A673 (cell line): ENCODE results near the gene LMNTD2.

Source experiments
- EZH2 ChIP-seq: fragments of 200-600 bp; sonication (generic); IDR thresholded peaks from 2 replicates; pipeline ENCODE4 v1.6.1; 2017; ENCODE audit warnings: borderline replicate concordance, low read depth, mild to moderate bottlenecking, mixed read lengths, antibody characterized with exemption, low read length; ENCODE audit not compliant: poor library complexity, severe bottlenecking
- TF ChIP-seq, protein P1 (sequence below): fragments of 300-800, 200-600 bp; sonication (generic); conservative IDR thresholded peaks from 2 replicates; pipeline ENCODE4 v1.5.1; 2017; ENCODE audit warnings: low read depth, mild to moderate bottlenecking, antibody characterized with exemption, low read length, moderate library complexity, mixed read lengths

DNA sequence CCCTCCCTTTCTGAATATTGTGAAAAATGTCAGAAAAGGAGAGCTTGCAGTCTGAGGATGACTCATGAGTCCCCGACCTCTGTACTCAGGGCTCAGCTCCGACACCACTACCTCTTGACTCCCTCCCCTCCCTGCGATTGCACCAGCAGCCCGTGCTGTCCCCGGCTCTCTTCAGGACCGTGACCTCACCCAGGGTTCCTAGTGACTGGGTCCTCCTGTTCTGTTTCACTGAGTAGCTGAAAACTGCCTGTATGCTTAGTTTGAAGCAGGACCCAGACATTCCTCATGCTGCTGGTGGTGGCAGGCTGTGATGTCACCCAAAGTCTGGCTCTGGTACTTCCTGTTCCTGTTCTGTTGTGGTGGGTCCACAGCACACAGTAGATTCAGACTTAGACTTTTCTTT lies 27.4 kb upstream of the LMNTD2 start:
- TF ChIP-seq EZH2: no peak
- TF ChIP-seq, protein P1, sequence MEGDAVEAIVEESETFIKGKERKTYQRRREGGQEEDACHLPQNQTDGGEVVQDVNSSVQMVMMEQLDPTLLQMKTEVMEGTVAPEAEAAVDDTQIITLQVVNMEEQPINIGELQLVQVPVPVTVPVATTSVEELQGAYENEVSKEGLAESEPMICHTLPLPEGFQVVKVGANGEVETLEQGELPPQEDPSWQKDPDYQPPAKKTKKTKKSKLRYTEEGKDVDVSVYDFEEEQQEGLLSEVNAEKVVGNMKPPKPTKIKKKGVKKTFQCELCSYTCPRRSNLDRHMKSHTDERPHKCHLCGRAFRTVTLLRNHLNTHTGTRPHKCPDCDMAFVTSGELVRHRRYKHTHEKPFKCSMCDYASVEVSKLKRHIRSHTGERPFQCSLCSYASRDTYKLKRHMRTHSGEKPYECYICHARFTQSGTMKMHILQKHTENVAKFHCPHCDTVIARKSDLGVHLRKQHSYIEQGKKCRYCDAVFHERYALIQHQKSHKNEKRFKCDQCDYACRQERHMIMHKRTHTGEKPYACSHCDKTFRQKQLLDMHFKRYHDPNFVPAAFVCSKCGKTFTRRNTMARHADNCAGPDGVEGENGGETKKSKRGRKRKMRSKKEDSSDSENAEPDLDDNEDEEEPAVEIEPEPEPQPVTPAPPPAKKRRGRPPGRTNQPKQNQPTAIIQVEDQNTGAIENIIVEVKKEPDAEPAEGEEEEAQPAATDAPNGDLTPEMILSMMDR: no peak
